Measurements from ENCODE around the gene SELENOM.
"Not testable (repeated sequence)": the region's sequence is repeated elsewhere in the genome, so short reads cannot be mapped to it uniquely, and the experiment has no call there.

The SELENOM gene

GRCh38 chr22:31130873-31131272, 23.5 kb upstream of the SELENOM start:
- DNase-seq = no peak

GRCh38 chr22:31128156-31128555, 20.8 kb upstream of the SELENOM start:
- no peak for DNase-seq

GRCh38 chr22:31127181-31127772, 19.9 kb upstream of the SELENOM start:
- DNase-seq = no peak

- no peak for DNase-seq
Measured at GRCh38 chr22:31126869-31127175, 19.5 kb upstream of the SELENOM start.

GRCh38 chr22:31126128-31126868, 18.9 kb upstream of the SELENOM start:
- no peak for DNase-seq

- no peak for DNase-seq
Measured at GRCh38 chr22:31125521-31126117, 18.3 kb upstream of the SELENOM start.

- no peak for DNase-seq
Measured at GRCh38 chr22:31124811-31125465, 17.6 kb upstream of the SELENOM start.

- DNase-seq = no peak
Measured at GRCh38 chr22:31124290-31124689, 16.9 kb upstream of the SELENOM start.

GRCh38 chr22:31123292-31123602, 15.9 kb upstream of the SELENOM start:
- DNase-seq = no peak

GRCh38 chr22:31122532-31123291, 15.3 kb upstream of the SELENOM start, which contains the start of gene INPP5J:
INPP5J (plus strand) TSS chr22:31122966; CDS start chr22:31123015, 49 bp downstream.
- peak; percentile 54 for DNase-seq

GRCh38 chr22:31122196-31122531, 14.8 kb upstream of the SELENOM start:
- no peak for DNase-seq

GRCh38 chr22:31121403-31121802, 14.0 kb upstream of the SELENOM start:
- no peak for DNase-seq

GRCh38 chr22:31120642-31121041, 13.3 kb upstream of the SELENOM start:
- DNase-seq = no peak

GRCh38 chr22:31120230-31120629, 12.9 kb upstream of the SELENOM start:
- no peak for DNase-seq

- no peak for DNase-seq
Measured at GRCh38 chr22:31119026-31119717, 11.8 kb upstream of the SELENOM start.

GRCh38 chr22:31118046-31118820, 10.9 kb upstream of the SELENOM start:
- no peak for DNase-seq

GRCh38 chr22:31112547-31113091, 5.3 kb upstream of the SELENOM start:
- not testable (repeated sequence) for DNase-seq

- DNase-seq = no peak
Measured at GRCh38 chr22:31107894-31108218, 488 bp upstream of the SELENOM start.

GRCh38 chr22:31106731-31107177, 614 bp downstream of the SELENOM start:
- DNase-seq = peak; percentile 40

GRCh38 chr22:31106001-31106571, 1.3 kb downstream of the SELENOM start:
- no peak for DNase-seq

GRCh38 chr22:31105282-31105929, 2.0 kb downstream of the SELENOM start:
- no peak for DNase-seq
